ENCODE results near the gene ZNF599.

Gene ZNF599

DNA sequence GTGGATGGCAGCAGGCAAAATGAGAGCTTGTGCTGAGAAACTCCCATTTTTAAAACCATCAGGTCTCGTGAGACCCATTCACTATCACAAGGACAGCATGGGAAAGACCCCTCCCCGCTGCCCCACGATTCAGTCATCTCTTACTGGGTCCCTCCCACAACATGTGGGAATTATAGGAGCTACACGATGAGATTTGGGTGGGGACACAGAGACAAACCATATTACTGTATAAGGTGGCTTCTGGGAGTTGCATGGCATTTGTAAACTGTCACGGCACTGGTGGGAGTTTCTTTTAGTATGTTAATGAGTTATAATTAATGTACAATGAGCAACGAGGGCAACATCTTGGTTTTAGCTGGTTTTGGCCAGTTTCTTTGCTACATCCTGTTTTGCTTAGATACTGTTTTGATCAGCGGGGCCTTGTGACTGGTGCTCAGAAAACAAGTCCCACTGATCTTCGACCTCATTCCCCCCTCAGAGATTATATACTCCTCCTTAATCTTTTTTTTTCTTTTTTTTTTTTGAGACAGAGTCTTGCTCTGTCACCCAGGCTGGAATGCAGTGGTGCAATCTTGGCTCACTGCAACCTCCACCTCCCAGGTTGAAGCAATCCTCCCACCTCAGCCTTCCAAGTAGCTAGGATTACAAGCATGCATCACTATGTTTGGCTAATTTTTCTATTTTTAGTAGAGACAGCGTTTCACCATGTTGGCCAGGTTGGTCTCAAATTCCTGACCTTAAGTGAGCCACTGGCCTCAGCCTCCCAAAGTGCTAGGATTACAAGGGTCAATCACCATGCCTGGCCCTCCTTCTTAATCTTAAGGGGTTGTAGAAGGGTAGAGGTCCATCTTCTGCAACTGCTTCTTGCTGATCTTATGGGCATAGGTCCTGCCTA, 21.3 kb upstream of the ZNF599 start:
- TF ChIP-seq, protein P1, sequence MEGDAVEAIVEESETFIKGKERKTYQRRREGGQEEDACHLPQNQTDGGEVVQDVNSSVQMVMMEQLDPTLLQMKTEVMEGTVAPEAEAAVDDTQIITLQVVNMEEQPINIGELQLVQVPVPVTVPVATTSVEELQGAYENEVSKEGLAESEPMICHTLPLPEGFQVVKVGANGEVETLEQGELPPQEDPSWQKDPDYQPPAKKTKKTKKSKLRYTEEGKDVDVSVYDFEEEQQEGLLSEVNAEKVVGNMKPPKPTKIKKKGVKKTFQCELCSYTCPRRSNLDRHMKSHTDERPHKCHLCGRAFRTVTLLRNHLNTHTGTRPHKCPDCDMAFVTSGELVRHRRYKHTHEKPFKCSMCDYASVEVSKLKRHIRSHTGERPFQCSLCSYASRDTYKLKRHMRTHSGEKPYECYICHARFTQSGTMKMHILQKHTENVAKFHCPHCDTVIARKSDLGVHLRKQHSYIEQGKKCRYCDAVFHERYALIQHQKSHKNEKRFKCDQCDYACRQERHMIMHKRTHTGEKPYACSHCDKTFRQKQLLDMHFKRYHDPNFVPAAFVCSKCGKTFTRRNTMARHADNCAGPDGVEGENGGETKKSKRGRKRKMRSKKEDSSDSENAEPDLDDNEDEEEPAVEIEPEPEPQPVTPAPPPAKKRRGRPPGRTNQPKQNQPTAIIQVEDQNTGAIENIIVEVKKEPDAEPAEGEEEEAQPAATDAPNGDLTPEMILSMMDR (IDR thresholded peaks at IDR 0.05; ENCODE audit: control insufficient read depth, extremely low read depth, insufficient read depth): no peak
- no peak overlapping the region for H3K4me3 ChIP-seq (ENCODE audit: low read depth, low read length)
- no peak for DNase-seq (ENCODE audit: low read depth)

DNA sequence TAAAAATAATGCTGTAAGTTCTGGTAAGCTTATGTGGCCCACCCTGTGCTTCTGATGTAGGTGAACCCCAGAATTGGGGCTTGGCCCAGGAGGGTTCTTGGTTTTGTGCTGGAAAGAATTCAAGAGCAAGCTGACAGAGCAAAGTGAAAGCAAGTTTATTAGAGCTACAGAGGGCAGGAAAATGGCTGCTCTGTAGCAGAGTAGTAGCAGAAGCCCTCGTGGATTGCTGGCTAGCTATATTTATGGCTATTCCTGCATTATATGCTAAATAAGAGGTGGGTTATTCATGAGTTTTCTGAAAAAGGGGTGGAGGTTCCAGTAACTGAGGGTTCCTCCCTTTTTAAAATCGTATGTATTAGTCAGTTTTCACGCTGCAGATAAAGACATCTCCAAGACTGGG, 20.6 kb upstream of the ZNF599 start:
- TF ChIP-seq, protein P1 (IDR thresholded peaks at IDR 0.05; ENCODE audit: control insufficient read depth, extremely low read depth, insufficient read depth): no peak
- no peak for DNase-seq (ENCODE audit: low read depth)
- no peak overlapping the region for H3K4me3 ChIP-seq (ENCODE audit: low read depth, low read length)

DNA sequence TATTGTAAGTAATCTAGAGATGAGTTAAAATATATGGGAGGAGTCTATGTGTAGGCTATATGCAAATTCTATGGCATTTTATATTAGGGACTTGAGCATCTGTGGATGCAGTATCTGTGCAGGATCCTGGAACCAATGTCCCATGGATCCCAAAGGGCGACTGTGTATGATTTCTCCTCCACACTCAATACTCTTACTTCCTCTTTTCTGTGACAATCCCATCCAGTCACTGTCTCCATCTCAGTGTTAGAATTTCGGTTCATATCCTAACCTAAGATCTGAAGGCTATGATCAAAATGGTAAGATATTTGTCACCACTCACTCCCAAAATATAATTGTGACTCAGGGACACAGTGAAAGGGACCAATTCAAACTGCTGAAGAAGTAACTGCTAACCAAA, 15.1 kb upstream of the ZNF599 start:
- DNase-seq (ENCODE audit: low read depth): no peak
- H3K4me3 ChIP-seq (ENCODE audit: low read depth, low read length): no peak overlapping the region
- TF ChIP-seq, protein P1 (IDR thresholded peaks at IDR 0.05; ENCODE audit: control insufficient read depth, extremely low read depth, insufficient read depth): no peak

DNA sequence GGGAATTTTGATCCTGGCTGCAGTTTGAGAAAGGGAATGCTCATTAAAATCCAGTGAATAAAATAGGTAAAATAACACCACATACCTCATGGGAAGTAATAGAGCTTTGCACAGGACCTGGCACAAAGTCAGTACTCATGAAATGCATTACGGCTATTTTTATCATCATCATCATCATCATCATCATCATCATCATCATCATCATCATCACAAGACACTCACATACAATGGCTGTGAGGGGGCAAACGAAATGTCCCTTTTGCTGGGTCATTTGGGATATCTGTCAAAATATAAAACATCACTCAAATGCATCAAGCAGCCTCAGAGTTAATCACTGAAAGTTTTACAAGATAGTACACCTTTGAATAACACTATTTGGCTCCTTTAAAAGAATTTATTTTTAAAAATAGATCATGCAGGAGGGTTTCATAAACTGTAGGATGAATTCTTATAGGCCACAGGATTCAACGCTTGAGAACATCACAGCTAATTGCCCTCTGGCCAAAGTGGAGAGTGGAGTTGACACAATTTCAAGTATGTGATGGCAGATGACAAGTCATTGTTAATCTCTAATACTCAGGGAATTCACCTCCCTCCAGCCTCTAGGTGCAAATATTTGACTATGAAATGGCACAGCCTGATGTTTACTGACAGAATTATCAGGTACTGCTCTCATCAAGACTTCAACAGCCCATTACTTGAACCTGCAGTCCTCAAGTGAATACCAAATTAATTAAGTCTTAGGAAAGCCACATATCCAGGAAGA, 14.2 kb upstream of the ZNF599 start:
- DNase-seq (ENCODE audit: low read depth): no peak
- TF ChIP-seq, protein P1 (IDR thresholded peaks at IDR 0.05; ENCODE audit: control insufficient read depth, extremely low read depth, insufficient read depth): no peak
- H3K4me3 ChIP-seq (ENCODE audit: low read depth, low read length): no peak overlapping the region

DNA sequence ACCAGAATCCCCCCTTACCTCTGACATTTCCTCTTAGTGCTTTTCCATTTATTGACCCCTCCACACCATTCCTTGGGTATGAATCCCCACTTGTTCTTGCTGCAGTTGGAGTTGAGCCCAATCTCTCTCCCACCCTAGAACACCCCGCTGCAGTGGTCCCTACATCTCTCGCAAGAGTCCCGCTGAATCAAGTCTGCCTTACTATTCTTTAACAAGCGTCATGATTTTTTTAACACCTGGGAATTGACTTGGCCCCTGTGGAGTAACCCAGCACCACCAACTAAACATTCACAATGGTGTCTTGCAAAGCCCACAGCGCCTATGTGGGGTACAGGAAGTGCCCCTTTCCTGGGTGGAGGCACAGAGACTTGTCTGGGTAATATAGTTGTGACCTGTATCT, 13.2 kb upstream of the ZNF599 start:
- no peak overlapping the region for H3K4me3 ChIP-seq (ENCODE audit: low read depth, low read length)
- TF ChIP-seq, protein P1 (IDR thresholded peaks at IDR 0.05; ENCODE audit: control insufficient read depth, extremely low read depth, insufficient read depth): no peak
- DNase-seq (ENCODE audit: low read depth): no peak

DNA sequence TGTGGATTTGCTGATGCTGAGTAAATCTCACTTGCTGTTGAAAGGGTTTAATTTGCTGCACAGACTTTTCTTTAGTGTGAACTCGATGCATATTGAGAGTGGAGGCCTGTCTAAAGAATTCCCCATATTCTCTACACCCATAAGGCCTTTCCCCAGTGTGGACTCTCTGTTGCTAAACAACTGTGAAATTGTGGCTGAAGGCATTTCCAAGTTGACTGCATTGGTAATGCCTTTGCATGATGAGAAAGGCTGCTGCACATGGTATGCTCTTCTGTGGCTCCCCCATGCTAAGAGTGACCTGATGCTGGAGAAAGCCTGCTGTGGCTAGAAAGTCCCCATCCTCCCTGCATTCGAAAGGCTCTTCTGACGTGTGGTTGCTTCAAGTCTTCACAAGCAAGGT, 6.6 kb upstream of the ZNF599 start:
- TF ChIP-seq, protein P1 (IDR thresholded peaks at IDR 0.05; ENCODE audit: control insufficient read depth, extremely low read depth, insufficient read depth): no peak
- DNase-seq (ENCODE audit: low read depth): no peak

More for the DNA sequence above, 6.6 kb upstream of the ZNF599 start:
- no peak overlapping the region for H3K4me3 ChIP-seq (ENCODE audit: low read depth, low read length)

Data from LNCaP clone FGC (cell line).